Measurements from ENCODE around the gene CCDC73.

Gene CCDC73

GRCh38 chr11:32583459-32584271 lies 210.8 kb downstream of the CCDC73 start, which contains the start of gene EIF3M:
TSS of gene EIF3M (plus strand) at chr11:32583831. CDS start at chr11:32583888, 57 bp downstream.
- DNase-seq, result peak; percentile 96

- no peak for DNase-seq
These were observed 212.9 kb downstream of the CCDC73 start for GRCh38 chr11:32581556-32581955.

- DNase-seq, result no peak
These were observed 213.5 kb downstream of the CCDC73 start for GRCh38 chr11:32580967-32581366.

GRCh38 chr11:32576456-32576855 lies 218.0 kb downstream of the CCDC73 start:
- no peak for DNase-seq

- no peak for DNase-seq
These were observed 219.4 kb downstream of the CCDC73 start for GRCh38 chr11:32575070-32575469.

GRCh38 chr11:32574421-32574820 lies 220.0 kb downstream of the CCDC73 start:
- DNase-seq, result no peak

GRCh38 chr11:32573228-32573627 lies 221.2 kb downstream of the CCDC73 start:
- DNase-seq, result no peak

- no peak for DNase-seq
These were observed 223.4 kb downstream of the CCDC73 start for GRCh38 chr11:32571039-32571438.

- DNase-seq, result no peak
These were observed 225.1 kb downstream of the CCDC73 start for GRCh38 chr11:32569313-32569881.

GRCh38 chr11:32567154-32567553 lies 227.3 kb downstream of the CCDC73 start:
- no peak for DNase-seq

- DNase-seq, result no peak
These were observed 227.9 kb downstream of the CCDC73 start for GRCh38 chr11:32566517-32566916.

- no peak for DNase-seq
These were observed 230.9 kb downstream of the CCDC73 start for GRCh38 chr11:32563600-32563959.

- DNase-seq, result no peak
These were observed 231.4 kb downstream of the CCDC73 start for GRCh38 chr11:32562839-32563599.

- DNase-seq, result no peak
These were observed 232.6 kb downstream of the CCDC73 start for GRCh38 chr11:32561835-32562234.

GRCh38 chr11:32555895-32556294 lies 238.6 kb downstream of the CCDC73 start:
- no peak for DNase-seq

- DNase-seq, result no peak
These were observed 239.4 kb downstream of the CCDC73 start for GRCh38 chr11:32555091-32555490.

Data from CD4-positive, alpha-beta T cell treated with Interleukin-4 for 4 hours (primary cell).